ENCODE data around the gene KLF4. TPM values are rescaled to one million over a fixed set of nuclear protein-coding genes. Genes with fewer than 3 reads are reported as not detected.
"Not testable (repeated sequence)": the region's sequence is repeated elsewhere in the genome, so short reads cannot be mapped to it uniquely, and the experiment has no call there.

KLF4 gene
- total RNA-seq = 113 TPM

DNA sequence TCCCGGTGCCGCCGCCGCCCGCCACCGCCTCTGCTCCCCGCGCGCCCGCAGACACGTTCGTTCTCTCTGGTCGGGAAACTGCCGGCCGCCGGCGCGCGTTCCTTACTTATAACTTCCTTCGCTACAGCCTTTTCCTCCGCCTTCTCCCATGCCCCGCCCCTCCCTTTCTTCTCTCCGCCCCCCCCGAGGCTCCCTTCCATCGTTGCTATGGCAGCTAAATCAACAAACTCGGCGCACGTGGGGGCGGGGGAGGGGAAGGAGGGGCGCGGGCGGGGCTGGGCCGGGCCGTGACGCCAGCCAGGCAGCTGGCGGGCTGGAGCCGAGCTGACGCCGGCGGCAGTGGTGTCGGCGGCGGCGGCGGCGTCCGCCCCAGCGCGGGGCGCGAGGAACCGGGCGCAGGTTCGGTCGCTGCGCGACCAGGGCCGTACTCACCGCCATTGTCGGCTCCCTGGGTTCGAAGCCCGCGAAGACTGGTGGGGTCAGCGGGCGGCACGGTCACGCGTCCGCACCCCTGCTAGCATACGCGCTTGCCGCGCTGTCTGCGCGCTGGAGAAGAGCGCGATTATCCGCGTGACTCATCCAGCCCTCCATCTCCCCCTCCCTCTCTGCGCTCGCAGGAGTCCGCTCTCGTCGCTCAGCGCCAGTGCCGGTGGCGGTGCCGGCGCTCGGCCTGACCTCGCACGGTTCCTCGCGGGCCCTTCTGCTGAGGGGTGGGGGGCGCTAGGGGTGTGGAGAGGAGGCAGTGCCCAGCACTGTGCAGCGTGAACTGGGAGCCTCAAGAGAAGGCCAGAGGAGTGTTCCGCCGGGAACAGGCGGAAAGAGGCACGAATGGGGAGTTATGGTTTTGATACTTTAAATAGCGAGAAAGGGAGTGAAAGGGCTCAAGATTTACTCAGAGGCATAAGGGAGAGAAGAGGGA, at the start of gene KLF4:
KLF4 (minus strand) TSS at position 83 of the 919 bp plus-strand sequence. CDS start 597 bp downstream, outside the sequence.
- ATAC-seq = peak; percentile 76

DNA sequence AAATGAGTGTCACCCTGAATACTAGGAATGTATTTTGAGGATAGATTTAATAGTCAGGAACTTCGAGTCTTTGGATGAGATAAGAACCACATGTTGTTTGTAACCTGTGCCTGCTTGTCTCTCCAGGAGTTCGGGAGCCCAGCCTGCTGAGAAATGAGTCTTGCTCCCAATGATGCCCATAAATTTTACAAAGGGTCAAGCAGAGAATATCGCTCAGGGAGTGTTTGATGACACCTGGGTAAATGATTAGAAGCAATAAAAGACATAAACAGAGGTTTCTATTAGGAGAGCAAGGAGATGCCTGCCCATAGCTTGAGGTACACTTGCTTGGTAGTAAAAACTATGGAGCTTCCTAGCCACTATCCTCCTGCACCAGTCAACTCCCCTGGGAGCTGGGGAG, 46.9 kb upstream of the KLF4 start:
- ATAC-seq = no peak

DNA sequence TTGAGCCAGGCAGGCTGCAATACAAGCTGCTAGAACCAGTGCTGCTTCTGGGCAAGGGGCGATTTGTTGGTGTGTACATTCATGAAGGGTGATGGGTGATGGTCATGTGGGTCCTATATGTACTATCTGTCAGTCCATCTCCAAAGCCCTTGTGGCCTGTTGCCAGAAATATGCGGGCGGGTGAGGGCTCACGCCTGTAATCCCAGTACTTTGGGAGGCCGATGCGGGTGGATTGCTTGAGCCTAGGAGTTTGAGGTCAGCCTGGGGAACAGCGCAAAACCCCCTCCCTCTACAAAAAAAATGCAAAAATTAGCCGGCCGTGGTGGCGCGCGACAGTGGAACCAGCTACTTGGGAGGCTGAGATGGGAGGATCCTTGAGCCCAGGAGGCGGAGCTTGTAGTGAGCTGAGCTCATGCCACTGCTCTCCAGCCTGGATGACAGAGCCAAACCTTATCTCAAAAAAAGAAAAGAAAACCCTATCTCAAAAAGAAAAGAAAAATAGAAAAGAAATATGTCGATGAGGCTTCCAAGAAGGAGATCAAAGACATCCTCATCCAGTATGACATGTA, 45.0 kb upstream of the KLF4 start:
- no peak for ATAC-seq

DNA sequence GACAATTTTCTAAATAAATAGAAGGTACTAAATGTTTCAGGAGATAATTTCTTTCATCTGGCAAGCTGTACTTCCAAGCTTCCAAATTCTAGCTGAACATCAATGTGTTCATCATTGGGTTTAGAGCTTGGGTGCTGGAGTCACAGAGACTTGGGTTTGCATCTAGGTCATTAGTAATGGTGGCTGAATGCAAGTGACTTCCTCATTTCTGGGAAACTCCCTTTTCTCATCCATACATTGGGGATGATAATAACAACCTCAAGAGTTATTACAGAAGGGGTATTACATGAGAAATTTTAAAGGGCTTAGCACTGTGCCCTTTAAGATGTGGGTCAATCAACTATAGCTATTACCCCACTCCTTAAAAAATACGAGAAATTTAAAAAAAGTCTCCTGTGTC, 41.1 kb upstream of the KLF4 start:
- ATAC-seq = no peak

- ATAC-seq = no peak
Measured at GRCh38 chr9:107528686-107529085, 39.1 kb upstream of the KLF4 start.

GRCh38 chr9:107523539-107523938, 34.0 kb upstream of the KLF4 start:
- no peak for ATAC-seq

GRCh38 chr9:107520186-107520585, 30.6 kb upstream of the KLF4 start:
- no peak for ATAC-seq

GRCh38 chr9:107518037-107518807, 28.7 kb upstream of the KLF4 start:
- no peak for ATAC-seq

DNA sequence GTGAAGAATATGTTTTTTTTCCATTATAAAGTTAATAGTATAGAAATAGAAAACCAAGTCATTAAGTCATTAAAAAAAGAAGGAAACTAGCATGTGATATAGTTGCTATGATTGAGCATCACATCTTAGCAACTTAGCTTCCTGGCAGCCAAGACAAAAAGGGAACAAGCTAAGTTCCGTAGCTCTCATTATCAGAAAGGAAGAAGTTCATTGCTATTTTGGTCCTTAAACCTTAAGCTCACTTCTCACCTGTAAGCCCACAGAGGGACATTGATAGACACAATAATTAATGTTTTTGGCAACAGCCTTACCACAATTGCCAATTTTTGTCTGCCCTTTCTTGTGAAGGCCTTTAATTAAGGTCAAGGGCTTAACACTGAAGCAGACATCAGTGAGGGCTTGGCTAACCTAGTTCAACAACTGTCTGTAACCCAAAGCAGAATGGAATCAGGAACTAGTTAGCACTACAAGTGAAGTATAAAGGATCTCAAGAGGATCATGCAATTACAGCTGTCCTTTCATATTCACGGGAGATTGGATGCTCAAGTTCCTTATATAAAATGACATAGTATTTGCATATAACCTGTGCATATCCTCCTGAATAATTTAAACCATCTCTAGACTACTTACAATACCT, 24.0 kb upstream of the KLF4 start:
- ATAC-seq = no peak

DNA sequence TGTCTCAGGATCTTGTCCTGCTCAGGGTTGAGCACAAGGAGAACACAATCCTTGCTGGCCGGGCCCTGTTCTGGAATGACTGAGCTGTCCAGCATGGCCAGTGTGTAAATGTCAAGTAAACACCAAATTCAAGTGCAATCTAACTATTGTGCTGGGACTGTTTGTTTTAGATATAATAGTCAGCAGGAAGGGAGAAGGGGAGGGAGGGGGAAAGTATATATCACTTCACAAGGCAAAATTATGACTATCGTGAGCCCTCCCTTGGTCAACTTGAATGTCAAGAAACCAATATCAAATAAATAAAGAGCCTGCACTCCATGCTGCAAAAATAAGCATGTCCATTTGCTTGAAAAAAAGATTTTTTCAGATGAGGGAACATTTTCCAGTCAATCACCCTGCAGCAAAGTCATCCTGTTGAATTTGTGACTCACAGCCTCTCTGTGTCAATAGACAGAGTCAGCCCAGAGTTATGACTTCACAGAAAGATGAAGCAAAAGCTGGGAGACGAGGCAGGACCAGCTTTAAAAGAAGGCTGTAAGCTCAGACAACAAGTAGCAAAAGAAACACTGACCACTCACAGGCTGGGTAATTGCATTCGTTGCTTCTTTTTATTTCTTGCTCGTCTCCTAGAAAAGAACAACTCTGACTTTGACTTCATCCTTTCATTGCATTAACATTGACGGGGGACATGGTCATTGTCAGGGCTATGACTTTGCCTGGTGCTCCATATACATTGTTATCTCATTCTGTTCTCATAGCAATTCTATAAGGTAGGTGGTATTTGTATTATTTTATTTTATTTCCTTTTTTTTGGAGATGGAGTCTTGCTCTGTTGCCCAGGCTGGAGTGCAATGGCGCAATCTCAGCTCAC, 15.3 kb upstream of the KLF4 start:
- ATAC-seq = peak; percentile 94

- no peak for ATAC-seq
Measured at GRCh38 chr9:107502464-107502863, 12.9 kb upstream of the KLF4 start.

- ATAC-seq = not testable (repeated sequence)
Measured at GRCh38 chr9:107500421-107501200, 11.0 kb upstream of the KLF4 start.

DNA sequence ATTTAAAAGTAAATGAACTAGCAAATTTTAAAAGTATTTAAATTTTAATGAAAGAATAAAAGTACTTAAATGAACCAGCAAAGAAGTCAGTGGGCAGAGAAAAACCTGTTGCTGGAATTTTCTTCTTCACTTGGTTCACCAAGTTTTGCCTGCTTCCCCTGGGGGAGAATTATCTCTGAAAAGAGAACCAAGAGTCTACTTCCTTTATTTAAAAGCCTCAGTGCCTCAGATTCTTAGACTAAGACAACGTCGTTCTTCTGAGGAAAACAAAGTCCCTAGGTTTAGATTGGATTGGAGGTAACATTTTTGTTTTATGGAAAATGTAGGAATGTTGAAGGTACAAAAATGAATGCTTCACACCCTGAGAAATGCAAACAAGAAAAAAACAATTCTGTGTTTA, 7.4 kb upstream of the KLF4 start:
- no peak for ATAC-seq

DNA sequence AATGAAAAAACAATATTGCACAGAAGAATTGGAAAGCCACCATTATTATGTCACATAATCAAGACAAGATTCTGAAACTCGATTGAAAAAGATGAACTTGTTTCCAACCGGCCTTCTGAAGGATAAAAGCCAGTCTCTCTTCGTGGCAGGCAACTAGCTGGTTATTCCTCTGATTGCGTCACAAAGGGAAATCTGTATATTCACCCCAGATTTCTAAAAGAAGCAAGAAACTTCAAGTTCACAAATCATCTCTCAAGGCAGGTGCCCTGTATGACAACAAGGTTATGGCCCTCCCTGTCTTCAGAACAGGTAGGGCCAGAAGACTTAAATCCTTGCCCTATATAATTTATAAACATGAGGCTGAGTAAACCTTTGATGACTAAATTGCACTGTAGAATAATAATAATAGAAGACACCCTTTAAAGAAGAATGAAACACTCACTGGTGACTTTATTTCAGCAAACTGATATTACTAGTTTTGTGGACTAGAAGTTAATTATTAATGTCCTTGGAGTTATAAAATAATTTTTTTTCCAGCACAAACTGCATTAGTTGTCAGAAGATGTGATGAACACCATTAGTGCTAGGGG, 2.9 kb upstream of the KLF4 start:
- peak; percentile 28 for ATAC-seq

DNA sequence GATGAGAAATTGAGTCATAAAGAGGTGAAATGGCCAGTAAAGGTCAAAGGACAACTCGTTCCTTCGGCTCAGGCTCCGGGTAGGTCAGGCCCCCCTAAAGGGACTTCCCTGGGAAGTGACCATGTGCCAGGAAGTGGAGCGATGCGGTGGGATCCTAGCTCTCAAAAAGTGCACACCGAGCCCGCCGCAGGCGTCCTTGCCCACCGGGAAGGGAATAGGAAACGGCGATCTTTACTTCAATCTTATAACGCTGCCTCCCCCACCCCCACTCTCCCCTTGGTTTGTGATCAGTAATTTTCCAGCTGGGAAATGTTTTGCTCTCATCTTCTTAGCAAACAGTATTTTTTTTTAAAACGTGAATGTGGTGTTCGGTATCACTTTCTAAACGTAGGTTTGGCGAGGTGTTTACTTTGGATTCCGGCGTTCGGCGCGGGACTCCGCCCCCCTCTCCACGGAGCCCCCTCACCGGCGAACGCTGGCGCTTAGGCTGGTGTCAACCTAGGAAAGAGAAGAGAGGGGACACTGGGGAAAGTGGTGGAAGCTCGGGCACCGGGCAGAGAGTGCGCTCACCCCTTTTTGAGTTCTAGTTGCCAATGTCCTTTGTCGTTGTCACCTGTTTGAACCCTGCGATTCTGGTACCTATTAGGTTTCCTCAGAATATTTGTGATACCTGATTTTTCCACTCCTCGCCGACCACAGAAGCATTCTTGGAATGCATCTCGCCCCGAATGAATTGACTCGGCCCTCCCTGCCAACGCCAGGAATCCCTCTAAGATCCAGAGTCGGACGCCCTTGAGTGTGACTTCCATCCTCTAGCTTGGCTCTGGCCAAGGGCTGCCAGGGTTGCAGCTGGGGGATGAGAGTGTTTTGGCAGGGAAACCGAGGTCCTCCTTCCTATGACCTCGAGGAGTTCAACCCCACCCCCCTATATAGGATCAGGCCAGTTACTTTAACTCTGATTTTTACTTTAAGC, 1.8 kb upstream of the KLF4 start:
- ATAC-seq = no peak

DNA sequence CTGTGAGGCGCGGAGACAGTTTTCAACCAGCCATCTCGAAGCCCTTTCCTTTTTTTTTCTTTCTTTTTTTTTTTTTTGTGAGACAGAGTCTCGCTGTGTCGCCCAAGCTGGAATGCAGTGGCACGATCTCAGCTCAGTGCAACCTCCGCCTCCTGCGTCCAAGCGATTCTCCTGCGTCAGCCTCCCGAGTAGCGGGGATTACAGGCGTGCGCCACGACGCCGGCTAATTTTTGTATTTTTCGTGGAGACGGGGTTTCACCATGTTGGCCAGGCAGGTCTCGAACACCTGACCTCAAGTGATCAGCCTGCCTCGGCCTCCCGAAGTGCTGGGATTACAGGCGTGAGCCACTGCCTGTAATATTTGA, 1.0 kb upstream of the KLF4 start:
- not testable (repeated sequence) for ATAC-seq

DNA sequence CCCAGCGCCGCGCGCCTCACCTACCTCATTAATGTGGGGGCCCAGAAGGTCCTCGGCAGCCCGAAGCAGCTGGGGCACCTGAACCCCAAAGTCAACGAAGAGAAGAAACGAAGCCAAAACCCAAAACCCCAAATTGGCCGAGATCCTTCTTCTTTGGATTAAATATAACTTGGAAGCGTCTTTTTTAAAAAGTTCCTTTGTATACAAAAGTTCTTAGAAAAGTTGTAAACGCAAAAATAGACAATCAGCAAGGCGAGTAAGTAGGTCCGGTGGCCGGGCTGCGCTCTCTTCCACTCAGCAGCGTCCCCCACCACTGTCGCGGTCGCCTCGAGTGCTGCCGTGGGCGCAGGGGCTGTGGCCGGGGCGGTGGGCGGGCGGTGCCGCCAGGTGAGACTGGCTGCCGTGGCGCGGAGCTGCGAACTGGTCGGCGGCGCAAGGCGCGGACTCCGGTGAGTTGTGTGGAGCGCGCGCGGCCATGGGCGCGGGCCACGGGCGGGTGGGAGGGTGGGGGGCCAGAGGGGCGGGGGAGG, 360 bp downstream of the KLF4 start:
- ATAC-seq = peak; percentile 37

DNA sequence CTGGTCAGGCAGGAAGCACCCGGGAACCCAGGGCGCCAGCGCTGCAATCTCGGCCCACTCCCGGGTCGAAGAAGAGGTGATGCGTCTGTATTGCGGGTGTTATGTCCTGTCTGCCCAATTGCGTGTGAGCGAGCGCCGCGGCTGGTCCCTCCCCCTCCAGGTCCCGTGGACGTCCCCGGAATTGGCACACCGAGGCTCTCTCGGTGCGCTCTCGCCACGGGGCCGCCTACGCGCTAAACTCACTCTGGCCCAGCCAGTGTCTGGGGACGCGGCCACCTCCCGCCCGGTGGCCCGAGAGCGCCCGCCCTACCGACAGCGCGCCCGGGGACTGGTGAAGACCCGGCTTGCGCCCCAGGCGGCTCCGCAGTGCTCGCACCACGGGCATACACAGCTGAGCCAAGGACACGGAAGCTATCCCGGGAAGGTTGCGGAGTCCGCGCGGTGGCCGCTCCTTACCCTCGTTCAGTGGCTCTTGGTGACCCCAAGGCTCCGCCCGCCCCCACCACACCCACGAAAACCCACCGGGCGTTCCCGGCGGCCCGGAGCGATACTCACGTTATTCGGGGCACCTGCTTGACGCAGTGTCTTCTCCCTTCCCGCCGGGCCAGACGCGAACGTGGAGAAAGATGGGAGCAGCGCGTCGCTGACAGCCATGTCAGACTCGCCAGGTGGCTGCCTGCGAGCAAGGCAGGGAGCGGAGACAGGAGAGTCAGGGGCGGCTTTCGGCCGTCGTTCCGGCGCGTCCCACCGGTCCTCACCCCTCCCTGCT, 1.0 kb downstream of the KLF4 start:
- peak; percentile 64 for ATAC-seq

Measured in esophagus mucosa (tissue), 1 donor.